GM12873 (cell line): ENCODE results near the gene ATP2B1.

Experiments
- CTCF ChIP-seq: IDR thresholded peaks from 2 replicates; pipeline ENCODE4 v1.5.1; 2012; ENCODE audit warnings: low read depth, mild to moderate bottlenecking, moderate library complexity, low read length, control low read depth; ENCODE audit not compliant: insufficient read depth; ENCODE audit errors: missing control alignments

ATP2B1 gene

GRCh38 chr12:89731614-89732013 is 23.0 kb upstream of the ATP2B1 start:
- no peak for TF ChIP-seq CTCF

GRCh38 chr12:89731089-89731488 is 22.5 kb upstream of the ATP2B1 start:
- TF ChIP-seq CTCF, result no peak

- TF ChIP-seq CTCF, result no peak
Measured at GRCh38 chr12:89729946-89730459, 21.4 kb upstream of the ATP2B1 start.

- no peak for TF ChIP-seq CTCF
Measured at GRCh38 chr12:89723276-89723675, 14.6 kb upstream of the ATP2B1 start.

- no peak for TF ChIP-seq CTCF
Measured at GRCh38 chr12:89721291-89721987, 12.8 kb upstream of the ATP2B1 start.

- TF ChIP-seq CTCF, result no peak
Measured at GRCh38 chr12:89717759-89718523, 9.3 kb upstream of the ATP2B1 start.

- no peak for TF ChIP-seq CTCF
Measured at GRCh38 chr12:89712706-89713105, 4.1 kb upstream of the ATP2B1 start.
